Measurements from ENCODE around the gene SUDS3. TPM values are rescaled to one million over a fixed set of nuclear protein-coding genes. Genes with fewer than 3 reads are reported as not detected.

The SUDS3 gene
- total RNA-seq, 1 donor from 2014 or later, result 8.0 TPM

DNA sequence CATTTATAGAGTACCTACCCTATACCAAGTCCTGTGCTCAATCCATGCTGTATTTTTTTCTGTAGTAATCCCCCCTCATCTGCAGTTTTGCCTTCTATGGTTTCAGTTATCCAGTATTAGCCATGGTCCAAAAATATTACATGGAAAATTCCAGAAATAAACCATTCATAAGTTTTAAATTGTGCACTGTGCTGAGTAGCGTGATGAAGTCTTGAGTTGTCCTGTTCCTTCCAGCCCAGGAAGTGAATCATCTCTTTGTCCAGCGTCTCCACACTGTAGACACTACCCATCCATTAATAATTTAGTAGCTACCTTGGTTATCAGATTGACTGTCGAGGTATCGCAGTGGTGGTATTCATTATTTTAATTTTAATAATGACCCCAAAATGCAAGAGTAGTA is 54.2 kb downstream of the SUDS3 start:
- no peak overlapping the region for H3K27ac ChIP-seq
- H3K4me3 ChIP-seq, result no peak overlapping the region
- H3K9me3 ChIP-seq, result no peaks in the 10 kb centered on the region
- intact Hi-C loops (cut with DNase I), result no loop called here
- no peaks in the 10 kb centered on the region for H3K4me1 ChIP-seq
- DNase-seq (ENCODE audit: low spot score in 2 of 2), result no peak
- no peaks in the 10 kb centered on the region for H3K36me3 ChIP-seq
- TF ChIP-seq, protein P1, sequence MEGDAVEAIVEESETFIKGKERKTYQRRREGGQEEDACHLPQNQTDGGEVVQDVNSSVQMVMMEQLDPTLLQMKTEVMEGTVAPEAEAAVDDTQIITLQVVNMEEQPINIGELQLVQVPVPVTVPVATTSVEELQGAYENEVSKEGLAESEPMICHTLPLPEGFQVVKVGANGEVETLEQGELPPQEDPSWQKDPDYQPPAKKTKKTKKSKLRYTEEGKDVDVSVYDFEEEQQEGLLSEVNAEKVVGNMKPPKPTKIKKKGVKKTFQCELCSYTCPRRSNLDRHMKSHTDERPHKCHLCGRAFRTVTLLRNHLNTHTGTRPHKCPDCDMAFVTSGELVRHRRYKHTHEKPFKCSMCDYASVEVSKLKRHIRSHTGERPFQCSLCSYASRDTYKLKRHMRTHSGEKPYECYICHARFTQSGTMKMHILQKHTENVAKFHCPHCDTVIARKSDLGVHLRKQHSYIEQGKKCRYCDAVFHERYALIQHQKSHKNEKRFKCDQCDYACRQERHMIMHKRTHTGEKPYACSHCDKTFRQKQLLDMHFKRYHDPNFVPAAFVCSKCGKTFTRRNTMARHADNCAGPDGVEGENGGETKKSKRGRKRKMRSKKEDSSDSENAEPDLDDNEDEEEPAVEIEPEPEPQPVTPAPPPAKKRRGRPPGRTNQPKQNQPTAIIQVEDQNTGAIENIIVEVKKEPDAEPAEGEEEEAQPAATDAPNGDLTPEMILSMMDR (IDR thresholded peaks at IDR 0.05), result no peak
- H3K27me3 ChIP-seq, result no peaks in the 10 kb centered on the region

DNA sequence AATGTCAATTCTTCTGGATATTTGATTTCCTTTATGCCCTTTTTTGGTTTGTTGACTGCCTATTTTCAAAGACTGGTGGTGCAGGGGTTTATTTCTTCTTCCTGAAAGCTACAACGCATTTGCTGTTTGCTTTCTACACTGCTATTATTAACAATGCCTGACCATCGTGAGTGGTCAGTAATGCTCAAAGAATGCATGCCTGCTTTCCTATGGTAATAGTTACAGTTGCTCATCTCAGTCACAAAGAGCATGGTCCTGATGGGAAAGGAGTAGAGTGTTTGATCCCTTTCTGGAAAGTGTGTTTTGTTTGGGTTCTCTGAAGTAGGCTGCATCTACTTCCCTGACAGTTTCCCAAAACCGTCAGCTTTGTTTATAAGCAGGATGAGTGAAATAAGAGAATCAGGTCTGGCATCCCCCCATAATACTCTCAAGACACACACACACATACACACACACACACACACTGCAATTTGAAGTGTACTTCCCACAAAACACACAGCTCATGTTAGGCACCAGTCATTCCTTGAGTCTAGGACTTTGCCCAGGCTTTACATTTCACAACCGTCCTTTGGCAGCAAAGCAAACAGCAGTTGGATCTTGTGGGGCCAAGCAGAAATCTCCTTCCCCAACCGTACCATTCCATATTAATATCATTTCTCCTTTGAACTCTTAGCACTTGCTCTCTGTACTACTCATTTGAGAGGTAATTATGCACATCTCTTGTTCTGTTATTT is 56.6 kb downstream of the SUDS3 start:
- intact Hi-C loops (cut with DNase I), result no loop called here
- no peaks in the 10 kb centered on the region for H3K27me3 ChIP-seq
- no peak overlapping the region for H3K4me3 ChIP-seq
- H3K9me3 ChIP-seq, result no peaks in the 10 kb centered on the region
- TF ChIP-seq, protein P1 (IDR thresholded peaks at IDR 0.05), result no peak
- H3K36me3 ChIP-seq, result no peaks in the 10 kb centered on the region
- no peaks in the 10 kb centered on the region for H3K4me1 ChIP-seq
- DNase-seq (ENCODE audit: low spot score in 2 of 2), result no peak
- H3K27ac ChIP-seq, result no peak overlapping the region

DNA sequence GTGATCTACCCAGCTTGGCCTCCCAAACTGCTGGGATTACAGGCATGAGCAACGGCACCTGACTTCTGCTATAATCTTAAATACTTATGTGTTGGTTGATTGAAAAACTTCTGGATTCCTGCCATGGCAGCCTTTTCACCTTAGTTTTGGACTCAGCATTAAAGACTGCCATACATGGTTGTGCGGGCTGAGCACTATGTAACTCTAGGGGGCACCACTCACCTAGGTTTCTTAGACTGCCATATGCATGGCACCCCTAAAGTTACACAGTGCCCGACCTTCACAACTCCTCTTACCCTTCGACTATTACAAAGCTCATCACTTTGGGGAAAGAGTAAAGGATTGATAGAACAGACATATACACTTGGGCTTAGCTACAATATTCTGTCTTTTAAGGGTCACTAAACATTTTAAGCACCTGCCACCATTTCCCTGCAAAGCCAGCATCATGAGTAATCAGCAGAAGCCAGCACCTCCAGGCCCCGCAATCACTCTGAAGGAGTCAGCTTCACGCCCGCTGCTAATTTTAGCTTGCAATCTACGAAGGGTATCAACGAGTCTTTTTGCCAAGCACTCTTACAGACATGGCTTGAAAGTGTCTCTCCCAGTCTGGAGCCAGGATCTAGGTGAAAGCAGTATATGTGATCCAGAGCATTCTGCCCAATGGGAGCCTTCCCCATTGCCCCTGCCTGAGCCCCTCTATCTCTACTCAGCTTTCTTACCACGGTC is 59.8 kb downstream of the SUDS3 start:
- Histone ChIP-seq H3K9me3 (no peaks in the 10 kb centered on the region), H3K4me1 (no peaks in the 10 kb centered on the region), H3K27me3 (no peaks in the 10 kb centered on the region), H3K27ac (no peak overlapping the region), H3K36me3 (no peaks in the 10 kb centered on the region), H3K4me3 (no peak overlapping the region)
- intact Hi-C loops (cut with DNase I), result no loop called here
- no peak for DNase-seq (ENCODE audit: low spot score in 2 of 2)
- TF ChIP-seq, protein P1 (IDR thresholded peaks at IDR 0.05), result peak in 1 of 3 experiments; percentile 14

DNA sequence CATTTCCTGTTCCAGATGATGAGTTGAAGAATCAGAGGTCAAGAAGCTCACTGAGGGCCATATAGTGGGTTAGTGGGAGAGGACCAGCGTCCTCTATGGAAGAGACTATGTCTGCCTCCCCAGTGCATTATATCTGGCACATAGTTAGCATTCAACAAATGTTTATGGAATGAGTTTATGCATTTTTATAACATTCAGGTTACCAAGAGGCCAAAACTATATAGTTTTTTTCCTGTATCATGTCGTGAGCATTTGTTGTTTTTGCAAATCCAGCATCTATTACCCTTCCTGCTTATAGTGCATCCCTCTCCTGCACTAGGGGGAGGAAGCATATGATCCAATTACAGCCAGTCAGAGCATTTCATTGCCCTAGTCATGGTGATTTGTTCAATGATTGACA is 60.6 kb downstream of the SUDS3 start:
- H3K27me3 ChIP-seq, result no peaks in the 10 kb centered on the region
- no peak overlapping the region for H3K4me3 ChIP-seq
- intact Hi-C loops (cut with DNase I), result no loop called here
- no peaks in the 10 kb centered on the region for H3K36me3 ChIP-seq
- no peak overlapping the region for H3K27ac ChIP-seq
- H3K4me1 ChIP-seq, result no peaks in the 10 kb centered on the region
- no peaks in the 10 kb centered on the region for H3K9me3 ChIP-seq
- TF ChIP-seq, protein P1 (IDR thresholded peaks at IDR 0.05), result no peak
- no peak for DNase-seq (ENCODE audit: low spot score in 2 of 2)

DNA sequence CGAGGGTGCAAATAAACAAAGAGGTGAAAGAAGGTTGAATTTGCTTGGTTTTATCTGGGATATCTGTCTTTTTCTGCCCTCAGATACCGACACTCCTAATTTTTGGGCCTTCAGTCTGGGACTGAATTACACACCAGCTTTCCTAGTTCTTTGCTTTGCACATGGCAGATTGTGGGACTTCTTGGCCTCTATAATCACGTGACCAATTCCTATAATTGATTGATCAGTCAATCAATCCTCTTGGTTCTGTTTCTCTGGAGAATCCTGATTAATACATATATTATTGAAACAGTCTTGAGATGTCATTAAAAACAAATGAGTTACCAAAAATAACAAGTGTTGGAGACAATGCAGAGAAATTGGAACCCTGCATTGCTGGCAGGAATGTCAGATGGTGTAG is 62.7 kb downstream of the SUDS3 start:
- intact Hi-C loops (cut with DNase I), result no loop called here
- Histone ChIP-seq H3K27ac (no peak overlapping the region), H3K9me3 (no peaks in the 10 kb centered on the region), H3K4me1 (no peaks in the 10 kb centered on the region), H3K27me3 (no peaks in the 10 kb centered on the region), H3K36me3 (no peaks in the 10 kb centered on the region), H3K4me3 (no peak overlapping the region)
- no peak for DNase-seq (ENCODE audit: low spot score in 2 of 2)
- TF ChIP-seq, protein P1 (IDR thresholded peaks at IDR 0.05), result no peak
